Colonic mucosa (tissue), 4 donors: ENCODE measurements around the gene B9D1. TPM values are rescaled to one million over a fixed set of nuclear protein-coding genes. Genes with fewer than 3 reads are reported as not detected.

Experiments
- DNase-seq: peaks from one replicate; pipeline ENCODE4 v3.0.0-alpha.2; 2020
- H3K27ac ChIP-seq: fragments of 200-600 bp; one replicate; pipeline ENCODE4 v1.8.0; 2021
- H3K27me3 ChIP-seq: fragments of 200-600 bp; one replicate; pipeline ENCODE4 v1.8.0; 2021
- H3K36me3 ChIP-seq: fragments of 200-600 bp; one replicate; pipeline ENCODE4 v1.8.0; 2021
- H3K4me1 ChIP-seq: fragments of 200-600 bp; one replicate; pipeline ENCODE4 v1.8.0; 2021; ENCODE audit warnings: mild to moderate bottlenecking
- H3K4me3 ChIP-seq: fragments of 200-600 bp; one replicate; pipeline ENCODE4 v1.8.0; 2021
- H3K9ac ChIP-seq, 2 donors: one replicate each; pipeline ENCODE4 v1.7.0; 2013; ENCODE audit warnings: control low read depth in 2 of 2, low read depth in 2 of 2, low read length in 2 of 2
- H3K9me3 ChIP-seq: fragments of 200-600 bp; one replicate; pipeline ENCODE4 v1.8.0; 2021
- intact Hi-C: fragments of 100-400 bp; cut with DNase I; formaldehyde crosslinking; loops from one replicate; pipeline ENCODE4 v1.14.1; 2022
- total RNA-seq, 2 donors: library from RNA; stranded (reverse); fragmentation: NEBNext Ultra II Directional in 1 of 2; extraction: Animal tissue kit (Norgen Biotek cat#: 25700) in 1 of 2; gene quantifications; one replicate each; pipeline ENCODE4 v1.2.1, GENCODE V29; 2021
- TF ChIP-seq, protein P1 (sequence below): fragments of 200-600 bp; IDR thresholded peaks from one replicate; pipeline ENCODE4 v1.8.0; 2022; ENCODE audit warnings: antibody characterized with exemption, mild to moderate bottlenecking
- donor health status: healthy.
- donor health status: DM: no; HTN: no; CAD: no.
- donor health status: DM: no; HTN: no; CAD: no.

B9D1 gene
- total RNA-seq, 2 donors from 2014 or later = 5.6 to 11.9 TPM

DNA sequence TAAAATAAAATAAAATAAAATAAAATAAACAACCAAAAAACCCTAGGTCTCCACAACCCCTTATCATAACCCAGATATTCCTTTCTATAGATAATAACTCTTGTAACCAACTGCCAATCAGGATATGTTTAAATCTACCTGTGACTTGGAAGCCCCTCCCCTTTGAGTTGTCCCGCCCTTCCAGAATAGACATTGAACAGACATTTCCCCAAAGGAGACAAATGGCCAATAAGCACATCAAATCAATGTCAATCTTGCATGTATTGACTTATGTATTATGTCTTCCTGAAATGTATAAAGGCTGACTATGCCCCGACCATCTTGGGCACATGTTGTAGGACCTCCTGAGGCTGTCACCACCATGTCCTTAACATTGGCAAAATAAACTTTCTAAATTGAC, 14.3 kb upstream of the B9D1 start:
- no peaks in the 10 kb centered on the region for H3K27me3 ChIP-seq
- DNase-seq = peak; percentile 60
- H3K27ac ChIP-seq = peak overlapping the region; percentile 94
- intact Hi-C loops = no loop called here
- peaks cover 12% of the 10 kb centered on the region for H3K36me3 ChIP-seq
- no peaks in the 10 kb centered on the region for H3K9me3 ChIP-seq
- TF ChIP-seq, protein P1, sequence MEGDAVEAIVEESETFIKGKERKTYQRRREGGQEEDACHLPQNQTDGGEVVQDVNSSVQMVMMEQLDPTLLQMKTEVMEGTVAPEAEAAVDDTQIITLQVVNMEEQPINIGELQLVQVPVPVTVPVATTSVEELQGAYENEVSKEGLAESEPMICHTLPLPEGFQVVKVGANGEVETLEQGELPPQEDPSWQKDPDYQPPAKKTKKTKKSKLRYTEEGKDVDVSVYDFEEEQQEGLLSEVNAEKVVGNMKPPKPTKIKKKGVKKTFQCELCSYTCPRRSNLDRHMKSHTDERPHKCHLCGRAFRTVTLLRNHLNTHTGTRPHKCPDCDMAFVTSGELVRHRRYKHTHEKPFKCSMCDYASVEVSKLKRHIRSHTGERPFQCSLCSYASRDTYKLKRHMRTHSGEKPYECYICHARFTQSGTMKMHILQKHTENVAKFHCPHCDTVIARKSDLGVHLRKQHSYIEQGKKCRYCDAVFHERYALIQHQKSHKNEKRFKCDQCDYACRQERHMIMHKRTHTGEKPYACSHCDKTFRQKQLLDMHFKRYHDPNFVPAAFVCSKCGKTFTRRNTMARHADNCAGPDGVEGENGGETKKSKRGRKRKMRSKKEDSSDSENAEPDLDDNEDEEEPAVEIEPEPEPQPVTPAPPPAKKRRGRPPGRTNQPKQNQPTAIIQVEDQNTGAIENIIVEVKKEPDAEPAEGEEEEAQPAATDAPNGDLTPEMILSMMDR = no peak
- peaks cover 6% of the 10 kb centered on the region for H3K4me1 ChIP-seq
- H3K9ac ChIP-seq = peak overlapping the region in 1 of 2 donors; percentile 90
- H3K4me3 ChIP-seq = peak overlapping the region; percentile 94

- DNase-seq = no peak
- no peak overlapping the region for H3K9ac ChIP-seq
- intact Hi-C loops = no loop called here
Measured at GRCh38 chr17:19375732-19376131, 13.2 kb upstream of the B9D1 start.

GRCh38 chr17:19374136-19374535, 11.6 kb upstream of the B9D1 start:
- Histone ChIP-seq H3K9ac (no peak overlapping the region), H3K4me3 (no peak overlapping the region), H3K4me1 (peaks cover 6% of the 10 kb centered on the region), H3K27me3 (no peaks in the 10 kb centered on the region), H3K27ac (no peak overlapping the region), H3K36me3 (no peaks in the 10 kb centered on the region), H3K9me3 (no peaks in the 10 kb centered on the region)
- no peak for DNase-seq
- TF ChIP-seq, protein P1 = no peak
- intact Hi-C loops = no loop called here

More at GRCh38 chr17:19375732-19376131, 13.2 kb upstream of the B9D1 start:
- Histone ChIP-seq H3K27me3 (no peaks in the 10 kb centered on the region), H3K9me3 (no peaks in the 10 kb centered on the region), H3K36me3 (peaks cover 4% of the 10 kb centered on the region), H3K4me3 (no peak overlapping the region), H3K27ac (no peak overlapping the region), H3K4me1 (peaks cover 6% of the 10 kb centered on the region)
- TF ChIP-seq, protein P1 = no peak

- intact Hi-C loops = no loop called here
- TF ChIP-seq, protein P1 = no peak
- H3K9ac ChIP-seq = no peak overlapping the region
- no peaks in the 10 kb centered on the region for H3K9me3 ChIP-seq
- H3K4me3 ChIP-seq = no peak overlapping the region
- DNase-seq = no peak
- H3K27me3 ChIP-seq = no peaks in the 10 kb centered on the region
- H3K27ac ChIP-seq = no peak overlapping the region
- H3K4me1 ChIP-seq = peaks cover 6% of the 10 kb centered on the region
- no peaks in the 10 kb centered on the region for H3K36me3 ChIP-seq
Measured at GRCh38 chr17:19372866-19373504, 10.5 kb upstream of the B9D1 start.

GRCh38 chr17:19372439-19372838, 9.9 kb upstream of the B9D1 start:
- TF ChIP-seq, protein P1 = no peak
- H3K27me3 ChIP-seq = no peaks in the 10 kb centered on the region

More at GRCh38 chr17:19372439-19372838, 9.9 kb upstream of the B9D1 start:
- Histone ChIP-seq H3K36me3 (no peaks in the 10 kb centered on the region), H3K27ac (no peak overlapping the region), H3K9me3 (no peaks in the 10 kb centered on the region), H3K9ac (no peak overlapping the region), H3K4me3 (no peak overlapping the region), H3K4me1 (peaks cover 6% of the 10 kb centered on the region)
- intact Hi-C loops = no loop called here
- no peak for DNase-seq
